HEK293 (cell line): ENCODE data around the gene PAK4.

Experiments used
- CTCF ChIA-PET: fragments of 350-600 bp; formaldehyde crosslinking; extraction: SDS; loops from one replicate; lab custom pipeline; 2021; ENCODE audit warnings: antibody characterized with exemption; lab: Yijun Ruan, JAX
- POLR2A ChIA-PET: fragments of 300-600 bp; formaldehyde crosslinking; extraction: SDS; loops from one replicate; lab custom pipeline; 2020; ENCODE audit warnings: antibody characterized with exemption, inconsistent platforms; lab: Yijun Ruan, JAX
- H3K27ac ChIP-seq: fragments of 200-500 bp; sonication (Bioruptor generic); 2 replicates; pipeline ENCODE4 v1.5.1; 2014; ENCODE audit warnings: low read depth, low read length, control low read depth, inconsistent platforms; ENCODE audit errors: extremely low read depth
- H3K36me3 ChIP-seq, 2 experiments: fragments of 200-500 bp in 1 of 2; sonication (Bioruptor generic) in 1 of 2; 1 replicate in 1 of 2; 2 replicates in 1 of 2; pipeline ENCODE4 v1.5.1; 2014 to 2017; ENCODE audit warnings: inconsistent platforms in 2 of 2, low read length in 2 of 2; ENCODE audit not compliant: control insufficient read depth in 2 of 2, insufficient read depth in 1 of 2
- H3K4me1 ChIP-seq: fragments of 200-500 bp; sonication (Bioruptor generic); 2 replicates; pipeline ENCODE4 v1.5.1; 2014; ENCODE audit warnings: mild to moderate bottlenecking, low read length, inconsistent platforms; ENCODE audit not compliant: control insufficient read depth, insufficient read depth
- H3K4me3 ChIP-seq: 2 replicates; pipeline ENCODE4 v1.5.1; 2011; ENCODE audit warnings: low read depth, mild to moderate bottlenecking, control low read depth, low read length, moderate library complexity
- H3K9me3 ChIP-seq: fragments of 200-500 bp; sonication (Bioruptor generic); 2 replicates; pipeline ENCODE4 v1.5.1; 2014; ENCODE audit warnings: low read depth, low read length, inconsistent platforms; ENCODE audit not compliant: control insufficient read depth, insufficient read depth
- GLIS2 ChIP-seq: fragments of 450-650 bp; formaldehyde crosslinking; IDR thresholded peaks from 2 replicates; pipeline ENCODE4 v1.5.1; 2016; ENCODE audit warnings: missing biosample characterization, missing genetic modification characterization
- HOXD13 ChIP-seq: sonication (generic); formaldehyde crosslinking; IDR thresholded peaks from 2 replicates; pipeline ENCODE4 v1.8.0; 2022; ENCODE audit warnings: missing genetic modification reagents, borderline replicate concordance
- KLF7 ChIP-seq: fragments of 450-650 bp; formaldehyde crosslinking; IDR thresholded peaks from 2 replicates; pipeline ENCODE4 v1.5.1; 2016; ENCODE audit warnings: missing biosample characterization, missing genetic modification characterization, borderline replicate concordance
- PATZ1 ChIP-seq: fragments of 450-650 bp; formaldehyde crosslinking; IDR thresholded peaks from 2 replicates; pipeline ENCODE4 v1.5.1; 2016; ENCODE audit warnings: missing biosample characterization, missing genetic modification characterization
- SCRT2 ChIP-seq: fragments of 450-650 bp; formaldehyde crosslinking; IDR thresholded peaks from 2 replicates; pipeline ENCODE4 v1.5.1; 2016; ENCODE audit warnings: missing biosample characterization, missing genetic modification characterization
- SETDB1 ChIP-seq: IDR thresholded peaks from one replicate; pipeline ENCODE4 v1.6.1; 2017; ENCODE audit warnings: mild to moderate bottlenecking, low read length, moderate library complexity, mixed read lengths; ENCODE audit not compliant: insufficient read length
- ZBTB17 ChIP-seq: fragments of 450-650 bp; formaldehyde crosslinking; IDR thresholded peaks from 2 replicates; pipeline ENCODE4 v1.5.1; 2016; ENCODE audit warnings: missing biosample characterization, missing genetic modification characterization
- ZFP41 ChIP-seq: fragments of 450-650 bp; formaldehyde crosslinking; IDR thresholded peaks from 2 replicates; pipeline ENCODE4 v1.5.1; 2016; ENCODE audit warnings: missing biosample characterization, missing genetic modification characterization, borderline replicate concordance
- ZIC2 ChIP-seq: fragments of 450-650 bp; formaldehyde crosslinking; IDR thresholded peaks from 2 replicates; pipeline ENCODE4 v1.5.1; 2016; ENCODE audit warnings: missing biosample characterization, missing genetic modification characterization
- ZNF146 ChIP-seq: fragments of 450-650 bp; formaldehyde crosslinking; IDR thresholded peaks from 2 replicates; pipeline ENCODE4 v1.5.1; 2016; ENCODE audit warnings: missing biosample characterization, missing genetic modification characterization
- ZNF148 ChIP-seq: fragments of 450-650 bp; formaldehyde crosslinking; IDR thresholded peaks from 2 replicates; pipeline ENCODE4 v1.5.0; 2017; ENCODE audit warnings: missing biosample characterization, missing genetic modification characterization, borderline replicate concordance
- ZNF23 ChIP-seq: fragments of 450-650 bp; formaldehyde crosslinking; IDR thresholded peaks from 2 replicates; pipeline ENCODE4 v1.5.1; 2016; ENCODE audit warnings: missing biosample characterization, missing genetic modification characterization, borderline replicate concordance
- ZNF280C ChIP-seq: fragments of 450-650 bp; formaldehyde crosslinking; IDR thresholded peaks from 2 replicates; pipeline ENCODE4 v1.5.1; 2016; ENCODE audit warnings: missing biosample characterization, missing genetic modification characterization
- ZNF350 ChIP-seq: fragments of 450-650 bp; formaldehyde crosslinking; IDR thresholded peaks from 2 replicates; pipeline ENCODE4 v1.5.0; 2017; ENCODE audit warnings: missing biosample characterization, mild to moderate bottlenecking, missing genetic modification characterization
- ZNF394 ChIP-seq: fragments of 450-650 bp; formaldehyde crosslinking; IDR thresholded peaks from 2 replicates; pipeline ENCODE4 v1.5.1; 2016; ENCODE audit warnings: missing biosample characterization, missing genetic modification characterization, mild to moderate bottlenecking, moderate library complexity, borderline replicate concordance
- ZNF561 ChIP-seq: fragments of 450-650 bp; IDR thresholded peaks from 2 replicates; pipeline ENCODE4 v1.5.1; 2018; ENCODE audit warnings: missing biosample characterization, missing genetic modification characterization, borderline replicate concordance
- ZNF600 ChIP-seq: fragments of 450-650 bp; formaldehyde crosslinking; IDR thresholded peaks from 2 replicates; pipeline ENCODE4 v1.5.1; 2016; ENCODE audit warnings: missing biosample characterization, missing genetic modification characterization
- ZNF692 ChIP-seq: fragments of 450-650 bp; formaldehyde crosslinking; IDR thresholded peaks from 2 replicates; pipeline ENCODE4 v1.5.1; 2016; ENCODE audit warnings: missing biosample characterization, missing genetic modification characterization

PAK4 gene

DNA sequence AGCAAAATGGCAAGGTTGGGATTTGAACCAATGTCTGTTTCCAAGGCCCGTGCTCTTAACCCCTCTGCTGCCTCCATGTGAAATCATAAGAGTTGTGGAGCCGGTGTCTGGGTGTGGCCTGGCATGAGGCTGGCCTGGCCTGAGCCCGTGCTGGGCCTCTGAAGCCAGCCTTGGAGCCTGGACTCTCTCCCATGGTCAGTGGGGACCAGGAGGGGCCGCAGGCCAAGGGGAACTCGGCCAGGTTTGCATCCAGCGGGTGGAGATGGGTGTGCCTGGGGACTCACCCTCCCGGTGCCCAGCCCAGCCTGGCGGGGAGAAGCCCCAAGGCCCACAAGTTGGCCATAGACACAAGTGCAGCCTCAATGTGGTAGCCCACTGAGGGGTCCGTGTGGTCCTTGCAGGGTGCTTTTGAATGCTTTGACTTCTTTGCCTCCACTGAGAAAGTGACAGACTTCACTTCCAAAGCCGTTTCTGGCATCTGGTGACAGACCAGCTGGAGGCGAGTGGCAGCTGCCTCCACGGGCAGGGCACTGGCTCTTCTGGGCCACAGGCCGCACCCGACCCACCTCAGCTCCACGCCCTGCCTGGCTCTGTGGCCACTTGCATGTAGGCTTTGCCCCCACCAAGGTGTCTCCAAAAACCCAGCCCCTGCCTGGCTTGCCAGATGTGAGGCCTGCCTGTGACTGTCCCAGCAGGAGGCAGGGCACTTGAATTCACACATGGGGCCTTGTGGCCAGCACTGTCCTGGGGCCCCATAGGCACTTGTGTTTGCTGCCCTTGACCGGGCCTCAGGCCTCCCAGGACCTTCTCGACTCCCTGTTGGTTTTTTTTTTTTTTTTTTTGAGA lies 45.0 kb downstream of the PAK4 start (continued):
- TF ChIP-seq KLF7 (tag by site-specific recombination) (no peak), GLIS2 (tag by site-specific recombination) (peak; percentile 75), HOXD13 (CRISPR knock-in tag) (no peak), ZNF148 (tag by site-specific recombination) (no peak), ZNF692 (tag by site-specific recombination) (no peak), ZNF600 (tag by site-specific recombination) (peak; percentile 47; the same call in 1 of the 2 replicates), SETDB1 (no peak), ZNF146 (tag by site-specific recombination) (no peak), ZIC2 (tag by site-specific recombination) (peak; percentile 92), ZNF394 (tag by site-specific recombination) (no peak), ZBTB17 (no peak)

DNA sequence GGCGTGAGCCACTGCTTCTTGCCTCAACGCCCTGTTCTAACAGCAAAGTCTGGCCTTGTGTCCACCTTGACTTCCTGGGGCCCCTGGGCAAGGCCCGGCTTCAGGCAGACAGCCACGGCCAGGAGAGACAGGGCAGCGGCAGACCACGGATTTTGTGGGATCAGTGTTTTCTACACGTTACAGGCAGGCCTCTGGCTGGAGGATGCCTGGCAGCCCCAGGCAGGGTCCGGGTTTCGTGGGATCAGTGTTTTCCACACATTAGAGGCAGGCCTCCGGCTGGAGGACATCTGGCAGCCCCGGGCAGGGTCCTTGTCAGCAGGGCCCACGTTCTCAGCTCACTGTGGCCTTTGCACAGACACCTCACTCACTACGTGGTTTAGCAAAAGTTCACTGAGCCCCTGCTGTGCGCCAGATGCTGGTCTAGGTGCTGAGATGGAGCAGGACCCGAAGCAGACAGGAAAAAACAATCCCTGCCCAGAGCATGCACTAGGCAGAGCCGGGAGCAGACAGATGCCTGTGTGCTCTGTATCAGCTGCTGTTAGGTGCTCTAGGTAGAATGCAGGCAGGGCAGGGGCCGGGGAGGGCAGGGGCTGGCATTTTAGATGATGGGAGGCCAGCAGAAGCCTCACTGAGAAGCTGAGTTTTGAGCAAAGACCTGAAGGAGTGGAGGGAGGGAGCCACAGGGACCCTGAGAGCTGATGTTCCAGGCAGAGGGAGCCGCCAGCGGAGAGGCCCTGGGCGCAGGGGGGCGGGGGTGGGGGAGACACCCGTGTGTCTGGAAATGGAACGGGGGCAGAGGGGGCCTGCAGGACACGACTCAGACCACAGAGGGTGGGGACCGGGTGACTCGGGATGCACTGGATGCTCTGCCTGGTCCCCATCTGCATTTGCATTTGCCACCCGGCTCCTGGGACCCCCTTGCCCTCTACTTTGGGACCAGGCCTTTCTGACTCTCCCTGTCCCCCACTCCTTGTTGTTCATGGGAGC lies 46.2 kb downstream of the PAK4 start:
- POLR2A ChIA-PET = interaction anchor here (0.7 to 1.0 kb wide), 2 partner anchors 9 to 28 kb away, joined by 4 to 5 read pairs; no protein-coding TSS in a partner anchor
- H3K36me3 ChIP-seq = peaks cover 13 to 38% of the 10 kb centered on the region in 2 experiments; a peak in 2 of 3 replicates
- CTCF ChIA-PET = interaction anchor here (0.7 kb wide), 1 partner anchor 120 kb away, joined by 3 read pairs; no protein-coding TSS in a partner anchor
- TF ChIP-seq ZFP41 (tag by site-specific recombination) (no peak), ZNF350 (tag by site-specific recombination) (no peak), ZNF561 (tag by site-specific recombination) (no peak), PATZ1 (tag by site-specific recombination) (peak; percentile 52; the same call in 1 of the 2 replicates), SCRT2 (tag by site-specific recombination) (no peak), ZBTB17 (peak; percentile 73), ZNF23 (no peak), ZNF600 (tag by site-specific recombination) (peak; percentile 68), ZNF280C (tag by site-specific recombination) (no peak)

More for the DNA sequence above, 46.2 kb downstream of the PAK4 start:
- H3K4me1 ChIP-seq = peaks cover 4% of the 10 kb centered on the region
- no peak overlapping the region for H3K4me3 ChIP-seq
- peak overlapping the region; percentile 31; the same call in 1 of the 2 replicates for H3K27ac ChIP-seq
- no peaks in the 10 kb centered on the region for H3K9me3 ChIP-seq
